ENCODE measurements around the gene HERC3. TPM values are rescaled to one million over a fixed set of nuclear protein-coding genes. Genes with fewer than 3 reads are reported as not detected.

The HERC3 gene
- total and polyA plus RNA-seq, 2 of the 13 experiments (the other 11 are each of a cell fraction or from before 2014, with no cell fraction given), result 3.8 to 6.2 TPM

GRCh38 chr4:88653371-88653946 lies 61.2 kb downstream of the HERC3 start (continued):
- TF ChIP-seq SP5 (CRISPR knock-in tag; IDR thresholded peaks at IDR 0.05; ENCODE audit: borderline replicate concordance, low read depth) (no peak), SUZ12 (IDR thresholded peaks at IDR 0.05; ENCODE audit: low read depth, low read length) (no peak), ZNF556 (CRISPR knock-in tag; IDR thresholded peaks at IDR 0.05; ENCODE audit: borderline replicate concordance) (no peak), ZNF629 (CRISPR knock-in tag; conservative IDR thresholded peaks at IDR 0.05) (no peak), ZNF124 (CRISPR knock-in tag; IDR thresholded peaks at IDR 0.05) (no peak), ZNF101 (CRISPR knock-in tag; IDR thresholded peaks at IDR 0.05; ENCODE audit: borderline replicate concordance, low read depth) (no peak), SOX13 (IDR thresholded peaks at IDR 0.05) (no peak), SOX13 (CRISPR knock-in tag; conservative IDR thresholded peaks at IDR 0.05 in 1 of 2, IDR thresholded peaks at IDR 0.05 in 1 of 2) (no peak)

- H2AFZ ChIP-seq (ENCODE audit: low read length), result no peak overlapping the region
- CTCF ChIA-PET (ENCODE audit: low intra/inter-chr PET ratio, low total read pairs), result no interaction called here
- H3K4me2 ChIP-seq (ENCODE audit: low read depth, low read length), result no peak overlapping the region
- H3K27me3 ChIP-seq (ENCODE audit: control insufficient read depth in 1 of 2, insufficient read depth in 2 of 2, low read length in 2 of 2), result no peaks in the 10 kb centered on the region
- no TSS peak for BruUV-seq (replicated peaks)
- DNase-seq (ENCODE audit: low spot score) (no peak), ATAC-seq (no peak), FAIRE-seq (no peak)
- H3K4me1 ChIP-seq (ENCODE audit: insufficient read depth, low read length), result peaks cover 16% of the 10 kb centered on the region
- peaks cover 0 to 3% of the 10 kb centered on the region in 2 experiments; a peak in 1 of 5 replicates for H3K36me3 ChIP-seq (replicated peaks in 1 of 2; ENCODE audit: control insufficient read depth in 1 of 2, insufficient read depth in 2 of 2, low read length in 2 of 2)
- H3K9me3 ChIP-seq (ENCODE audit: low read length), result no peaks in the 10 kb centered on the region
- H4K20me1 ChIP-seq (ENCODE audit: insufficient read depth, low read length), result no peaks in the 10 kb centered on the region
- 89% methylated on average over 3 of the region's 3 CpGs for WGBS (ENCODE audit: low lambda C conversion rate)
- in situ Hi-C loops (cut with HindIII; ENCODE audit: extremely low pct_ligation_motif_present, low pct_unique_long_range_greater_than_20kb) (loop anchor here (5.0 kb wide), 1 partner anchor 128 kb away; no protein-coding TSS in a partner anchor), intact Hi-C loops (cut with micrococcal nuclease; ENCODE audit: unreplicated experiment) (loop anchor here (5.0 kb wide), 1 partner anchor 63 kb away; the partner anchor contains the start of gene HERC3)
- H3K79me2 ChIP-seq (ENCODE audit: insufficient read depth, low read length), result no peaks in the 10 kb centered on the region
- no peak overlapping the region for H3K4me3 ChIP-seq (replicated peaks in 1 of 3; ENCODE audit: insufficient read depth in 1 of 3, low read depth in 2 of 3, low read length in 3 of 3)
- no peak overlapping the region for H3K9ac ChIP-seq (ENCODE audit: insufficient read depth, low read depth, low read length)
- H3K27ac ChIP-seq (ENCODE audit: extremely low read length, insufficient read depth, low read length), result no peak overlapping the region
- POLR2A ChIA-PET, result no interaction called here
- TF ChIP-seq ZMYM3 (CRISPR knock-in tag; IDR thresholded peaks at IDR 0.05) (no peak), ZNF879 (CRISPR knock-in tag; IDR thresholded peaks at IDR 0.05) (no peak), ZNF33B (CRISPR knock-in tag; IDR thresholded peaks at IDR 0.05) (no peak), BRCA1 (CRISPR knock-in tag; IDR thresholded peaks at IDR 0.05) (no peak), NFIB (CRISPR knock-in tag; IDR thresholded peaks at IDR 0.05; ENCODE audit: borderline replicate concordance) (no peak), STAG1 (CRISPR knock-in tag; IDR thresholded peaks at IDR 0.05) (no peak), PBX3 (CRISPR knock-in tag; IDR thresholded peaks at IDR 0.05; ENCODE audit: borderline replicate concordance) (no peak), EEA1 (CRISPR knock-in tag; IDR thresholded peaks at IDR 0.05; ENCODE audit: borderline replicate concordance) (no peak), CEBPB (IDR thresholded peaks at IDR 0.05; ENCODE audit: borderline replicate concordance, low read depth, low read length) (no peak), ATF6 (CRISPR knock-in tag; conservative IDR thresholded peaks at IDR 0.05) (no peak), ZNF598 (CRISPR knock-in tag; IDR thresholded peaks at IDR 0.05; ENCODE audit: borderline replicate concordance) (no peak), ZNF740 (CRISPR knock-in tag; IDR thresholded peaks at IDR 0.05) (no peak), E2F5 (CRISPR knock-in tag; conservative IDR thresholded peaks at IDR 0.05) (no peak)
Observed at GRCh38 chr4:88655226-88655625, 62.9 kb downstream of the HERC3 start.
